Skeletal muscle tissue (tissue), 4 donors: Measurements from ENCODE around the gene RBM20. TPM values are rescaled to one million over a fixed set of nuclear protein-coding genes. Genes with fewer than 3 reads are reported as not detected.

ENCODE experiments used
- H3K27ac ChIP-seq: one replicate; pipeline ENCODE4 v1.7.0; 2013; ENCODE audit warnings: mild to moderate bottlenecking, low read depth, low read length, inconsistent platforms
- H3K27me3 ChIP-seq, 3 donors: one replicate each; pipeline ENCODE4 v1.7.0; 2013; ENCODE audit warnings: low read length in 3 of 3; ENCODE audit not compliant: control insufficient read depth in 3 of 3, insufficient read depth in 3 of 3
- H3K36me3 ChIP-seq, 3 donors: one replicate each; pipeline ENCODE4 v1.7.0; 2013; ENCODE audit warnings: low read length in 3 of 3; ENCODE audit not compliant: control insufficient read depth in 3 of 3, insufficient read depth in 3 of 3
- H3K4me1 ChIP-seq, 3 donors: one replicate each; pipeline ENCODE4 v1.7.0; 2013; ENCODE audit warnings: low read length in 3 of 3, mild to moderate bottlenecking in 3 of 3; ENCODE audit not compliant: control insufficient read depth in 3 of 3, insufficient read depth in 3 of 3
- H3K4me3 ChIP-seq, 3 donors: one replicate each; pipeline ENCODE4 v1.7.0; 2013; ENCODE audit warnings: low read length in 3 of 3
- H3K9ac ChIP-seq, 3 donors: one replicate each; pipeline ENCODE4 v1.7.0; 2013; ENCODE audit warnings: low read length in 3 of 3, mild to moderate bottlenecking in 3 of 3, moderate library complexity in 2 of 3, low read depth in 1 of 3
- H3K9me3 ChIP-seq, 3 donors: one replicate each; pipeline ENCODE4 v1.7.0; 2013; ENCODE audit warnings: low read length in 3 of 3; ENCODE audit not compliant: control insufficient read depth in 3 of 3
- total RNA-seq: library from RNA; depleted of rRNA; stranded (reverse); fragments of >200 nt; gene quantifications from one replicate; pipeline ENCODE4 v1.2.3, GENCODE V29; 2014
- donor health status: Osteomylitis.

The RBM20 gene
- total RNA-seq, 1 donor from 2014 or later: 6.3 TPM

GRCh38 chr10:110859973-110860376, 215.8 kb downstream of the RBM20 start:
- H3K36me3 ChIP-seq: no peaks in the 10 kb centered on the region
- H3K9ac ChIP-seq: no peak overlapping the region
- peak overlapping the region; percentile 75 for H3K27ac ChIP-seq
- no peaks in the 10 kb centered on the region for H3K27me3 ChIP-seq
- no peak overlapping the region for H3K4me3 ChIP-seq
- no peaks in the 10 kb centered on the region for H3K9me3 ChIP-seq
- H3K4me1 ChIP-seq: peaks cover 19 to 31% (median 23%) of the 10 kb centered on the region in 3 donors

- Histone ChIP-seq H3K4me3 (no peak overlapping the region), H3K27me3 (no peaks in the 10 kb centered on the region), H3K27ac (peak overlapping the region; percentile 75), H3K4me1 (peaks cover 21 to 32% (median 26%) of the 10 kb centered on the region in 3 donors), H3K9me3 (no peaks in the 10 kb centered on the region), H3K9ac (peak overlapping the region in 2 of 3 donors; percentile 18 to 25), H3K36me3 (no peaks in the 10 kb centered on the region)
Measured at GRCh38 chr10:110860576-110861241, 216.6 kb downstream of the RBM20 start.

- Histone ChIP-seq H3K27ac (peak overlapping the region; percentile 75), H3K9me3 (no peaks in the 10 kb centered on the region), H3K27me3 (no peaks in the 10 kb centered on the region), H3K4me3 (no peak overlapping the region), H3K9ac (no peak overlapping the region), H3K4me1 (peaks cover 21 to 37% (median 26%) of the 10 kb centered on the region in 3 donors), H3K36me3 (no peaks in the 10 kb centered on the region)
Measured at GRCh38 chr10:110861476-110861875, 217.3 kb downstream of the RBM20 start.

- H3K4me1 ChIP-seq: peaks cover 21 to 37% (median 26%) of the 10 kb centered on the region in 3 donors
- H3K4me3 ChIP-seq: no peak overlapping the region
- no peaks in the 10 kb centered on the region for H3K36me3 ChIP-seq
- no peaks in the 10 kb centered on the region for H3K9me3 ChIP-seq
- H3K27ac ChIP-seq: no peak overlapping the region
- no peaks in the 10 kb centered on the region for H3K27me3 ChIP-seq
- H3K9ac ChIP-seq: no peak overlapping the region
Measured at GRCh38 chr10:110861930-110862649, 218.0 kb downstream of the RBM20 start.

- Histone ChIP-seq H3K36me3 (no peaks in the 10 kb centered on the region), H3K4me3 (no peak overlapping the region), H3K9me3 (no peaks in the 10 kb centered on the region), H3K27ac (no peak overlapping the region), H3K27me3 (no peaks in the 10 kb centered on the region), H3K4me1 (peaks cover 21 to 33% (median 31%) of the 10 kb centered on the region in 3 donors), H3K9ac (no peak overlapping the region)
Measured at GRCh38 chr10:110862961-110863360, 218.8 kb downstream of the RBM20 start.

- Histone ChIP-seq H3K4me1 (peaks cover 21 to 33% (median 32%) of the 10 kb centered on the region in 3 donors), H3K27ac (peak overlapping the region; percentile 13), H3K4me3 (no peak overlapping the region), H3K36me3 (no peaks in the 10 kb centered on the region), H3K9me3 (no peaks in the 10 kb centered on the region), H3K27me3 (no peaks in the 10 kb centered on the region), H3K9ac (no peak overlapping the region)
Measured at GRCh38 chr10:110863361-110863760, 219.2 kb downstream of the RBM20 start.

GRCh38 chr10:110863956-110864355, 219.8 kb downstream of the RBM20 start:
- H3K4me1 ChIP-seq: peaks cover 21 to 33% (median 32%) of the 10 kb centered on the region in 3 donors
- H3K4me3 ChIP-seq: no peak overlapping the region
- H3K9ac ChIP-seq: no peak overlapping the region
- no peaks in the 10 kb centered on the region for H3K36me3 ChIP-seq
- H3K27ac ChIP-seq: peak overlapping the region; percentile 56
- H3K27me3 ChIP-seq: no peaks in the 10 kb centered on the region
- H3K9me3 ChIP-seq: no peaks in the 10 kb centered on the region

- Histone ChIP-seq H3K27me3 (no peaks in the 10 kb centered on the region), H3K9me3 (no peaks in the 10 kb centered on the region), H3K36me3 (no peaks in the 10 kb centered on the region), H3K9ac (no peak overlapping the region), H3K4me3 (no peak overlapping the region), H3K4me1 (peaks cover 17 to 26% (median 25%) of the 10 kb centered on the region in 3 donors), H3K27ac (peak overlapping the region; percentile 56)
Measured at GRCh38 chr10:110864662-110865140, 220.6 kb downstream of the RBM20 start.

GRCh38 chr10:110865186-110865808, 221.2 kb downstream of the RBM20 start:
- H3K9ac ChIP-seq: no peak overlapping the region
- peak overlapping the region; percentile 56 for H3K27ac ChIP-seq
- no peak overlapping the region for H3K4me3 ChIP-seq
- no peaks in the 10 kb centered on the region for H3K36me3 ChIP-seq
- peaks cover 12 to 20% (median 19%) of the 10 kb centered on the region in 3 donors for H3K4me1 ChIP-seq
- H3K27me3 ChIP-seq: no peaks in the 10 kb centered on the region
- H3K9me3 ChIP-seq: no peaks in the 10 kb centered on the region
